ENCODE results near the gene SSTR5. TPM values are rescaled to one million over a fixed set of nuclear protein-coding genes. Genes with fewer than 3 reads are reported as not detected.
A peak's percentile ranks its signal among the peaks of the same experiment; 100 is the strongest.

SSTR5 gene
- total and polyA plus RNA-seq, 2 experiments from 2014 or later: not detected

DNA sequence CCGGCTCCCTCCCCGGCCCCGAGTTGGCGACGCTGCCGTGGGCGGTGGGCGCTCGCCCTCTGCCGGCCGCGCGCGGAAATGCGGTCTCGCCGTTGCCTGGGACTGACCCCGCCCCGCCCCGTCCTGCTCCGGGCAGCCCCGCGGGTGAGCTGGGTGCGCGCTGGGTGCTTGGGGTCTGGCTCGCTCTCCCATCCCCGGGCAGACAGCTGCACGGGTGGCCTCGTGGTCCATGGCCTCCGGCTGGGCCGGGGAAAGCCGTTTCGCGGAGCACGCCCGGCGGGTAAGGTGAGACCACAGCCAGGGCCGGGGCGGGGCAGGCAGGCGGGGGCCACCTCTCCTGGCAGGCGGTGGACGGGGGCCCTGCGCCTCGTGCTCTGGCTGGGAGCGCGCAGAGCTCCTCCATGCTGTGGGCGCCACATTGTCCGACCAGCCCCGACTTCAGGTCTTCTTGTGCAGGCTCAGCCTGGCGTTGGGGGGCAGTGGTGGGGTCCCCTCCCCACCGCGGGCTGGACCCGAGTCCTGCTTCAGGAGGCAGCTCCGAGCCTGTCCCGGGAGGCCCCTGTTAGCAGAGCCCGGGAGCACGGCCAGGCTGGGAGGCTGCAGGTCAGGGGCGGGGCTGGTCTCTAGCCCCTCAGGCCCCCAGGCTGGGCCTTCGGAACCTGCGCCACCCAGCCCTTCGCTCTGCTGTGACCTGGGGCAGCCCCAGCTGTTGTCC lies 30.5 kb downstream of the SSTR5 start:
- TF ChIP-seq, protein P1, sequence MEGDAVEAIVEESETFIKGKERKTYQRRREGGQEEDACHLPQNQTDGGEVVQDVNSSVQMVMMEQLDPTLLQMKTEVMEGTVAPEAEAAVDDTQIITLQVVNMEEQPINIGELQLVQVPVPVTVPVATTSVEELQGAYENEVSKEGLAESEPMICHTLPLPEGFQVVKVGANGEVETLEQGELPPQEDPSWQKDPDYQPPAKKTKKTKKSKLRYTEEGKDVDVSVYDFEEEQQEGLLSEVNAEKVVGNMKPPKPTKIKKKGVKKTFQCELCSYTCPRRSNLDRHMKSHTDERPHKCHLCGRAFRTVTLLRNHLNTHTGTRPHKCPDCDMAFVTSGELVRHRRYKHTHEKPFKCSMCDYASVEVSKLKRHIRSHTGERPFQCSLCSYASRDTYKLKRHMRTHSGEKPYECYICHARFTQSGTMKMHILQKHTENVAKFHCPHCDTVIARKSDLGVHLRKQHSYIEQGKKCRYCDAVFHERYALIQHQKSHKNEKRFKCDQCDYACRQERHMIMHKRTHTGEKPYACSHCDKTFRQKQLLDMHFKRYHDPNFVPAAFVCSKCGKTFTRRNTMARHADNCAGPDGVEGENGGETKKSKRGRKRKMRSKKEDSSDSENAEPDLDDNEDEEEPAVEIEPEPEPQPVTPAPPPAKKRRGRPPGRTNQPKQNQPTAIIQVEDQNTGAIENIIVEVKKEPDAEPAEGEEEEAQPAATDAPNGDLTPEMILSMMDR (IDR thresholded peaks at IDR 0.05; ENCODE audit: low read depth, low read length): peak; percentile 53
- Histone ChIP-seq H3K4me1 (ENCODE audit: low read depth) (peaks cover 14% of the 10 kb centered on the region), H3K9me3 (ENCODE audit: low read depth) (no peaks in the 10 kb centered on the region), H3K4me3 (peak overlapping the region; percentile 35), H3K27me3 (peaks cover 16% of the 10 kb centered on the region), H3K36me3 (no peaks in the 10 kb centered on the region), H3K27ac (no peak overlapping the region)
- DNase-seq (ENCODE audit: low read depth in 1 of 2, low spot score in 1 of 2): peak; percentile 44 to 80

DNA sequence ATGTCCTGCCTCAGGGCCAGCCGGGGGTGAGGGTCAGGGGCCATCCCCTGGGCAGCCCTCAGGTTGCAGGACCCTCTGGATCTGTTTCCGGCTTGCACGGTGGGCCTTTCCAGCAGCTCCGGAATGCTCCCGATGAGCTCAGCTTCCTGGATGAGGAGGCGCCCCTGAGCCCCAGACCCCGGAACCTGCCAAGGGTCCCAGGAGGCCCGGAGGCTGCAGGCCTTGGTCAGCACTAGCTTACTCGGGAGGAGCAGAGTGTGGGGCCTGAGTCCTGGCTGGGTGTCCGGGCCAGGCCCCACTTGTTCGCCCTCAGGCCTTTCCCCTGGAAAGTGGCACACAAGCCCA lies 31.1 kb downstream of the SSTR5 start:
- Histone ChIP-seq H3K4me3 (no peak overlapping the region), H3K36me3 (no peaks in the 10 kb centered on the region), H3K4me1 (ENCODE audit: low read depth) (peaks cover 9% of the 10 kb centered on the region), H3K9me3 (ENCODE audit: low read depth) (no peaks in the 10 kb centered on the region), H3K27ac (no peak overlapping the region), H3K27me3 (peaks cover 20% of the 10 kb centered on the region)
- TF ChIP-seq, protein P1 (IDR thresholded peaks at IDR 0.05; ENCODE audit: low read depth, low read length): no peak
- DNase-seq (ENCODE audit: low read depth in 1 of 2, low spot score in 1 of 2): no peak

DNA sequence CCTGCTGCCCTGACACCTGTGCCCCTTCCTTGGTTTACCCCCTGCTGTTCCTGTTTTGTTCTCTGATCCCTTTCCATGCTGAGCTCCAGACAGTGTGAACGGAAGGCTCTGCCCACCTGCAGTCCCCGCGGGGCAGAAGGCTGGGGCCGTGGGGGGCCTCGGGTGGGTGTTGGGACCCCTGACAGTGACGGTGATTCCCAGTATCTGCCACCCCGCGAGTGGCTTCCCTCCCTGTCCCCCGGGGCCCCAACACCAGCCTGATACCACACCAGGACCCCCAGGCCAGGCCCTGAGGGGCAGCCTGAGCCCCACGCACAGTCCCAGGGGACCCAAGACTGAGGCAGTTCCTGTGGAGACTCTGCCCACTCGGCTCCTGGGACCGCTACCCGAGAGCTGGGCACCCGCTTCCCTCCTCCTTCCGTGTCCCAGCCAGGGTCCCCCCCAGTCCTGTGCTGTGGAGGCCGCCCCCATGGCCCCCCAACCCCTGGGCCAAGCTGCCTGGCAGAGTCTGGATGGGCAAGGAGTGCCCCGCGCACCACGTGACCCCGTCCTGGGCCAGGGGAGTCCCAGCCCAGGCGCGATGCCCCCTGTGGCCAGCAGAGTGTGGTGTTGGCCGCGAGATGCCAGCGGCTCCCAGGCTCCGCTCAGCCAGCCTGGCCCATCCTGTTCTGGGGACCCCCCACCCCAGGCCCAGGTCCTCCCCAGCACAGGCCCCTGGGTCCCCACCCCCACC lies 33.5 kb downstream of the SSTR5 start:
- Histone ChIP-seq H3K27me3 (peaks cover 20% of the 10 kb centered on the region), H3K36me3 (no peaks in the 10 kb centered on the region), H3K4me1 (ENCODE audit: low read depth) (peaks cover 5% of the 10 kb centered on the region), H3K9me3 (ENCODE audit: low read depth) (no peaks in the 10 kb centered on the region), H3K27ac (no peak overlapping the region), H3K4me3 (no peak overlapping the region)
- TF ChIP-seq, protein P1 (IDR thresholded peaks at IDR 0.05; ENCODE audit: low read depth, low read length): peak; percentile 77
- peak; percentile 61 to 90 for DNase-seq (ENCODE audit: low read depth in 1 of 2, low spot score in 1 of 2)

DNA sequence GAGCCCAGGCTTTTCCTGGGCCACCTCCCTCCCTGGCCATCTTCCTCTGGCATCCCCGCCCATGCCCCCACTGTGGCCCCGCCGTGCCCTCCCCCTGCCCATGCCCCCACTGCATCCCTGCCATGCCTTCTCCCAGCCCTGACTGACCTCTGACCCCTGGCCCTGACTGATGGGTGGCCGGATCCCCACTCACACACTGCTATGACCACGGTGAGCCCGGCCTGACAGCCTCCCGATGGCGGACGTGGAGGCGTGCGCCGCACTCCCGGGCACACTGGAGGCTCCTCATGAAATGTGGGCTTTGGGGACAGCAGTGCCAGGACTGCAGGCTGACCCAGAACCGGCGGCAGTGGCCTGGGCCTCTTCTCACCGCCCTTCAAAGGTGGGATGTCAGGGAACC lies 34.1 kb downstream of the SSTR5 start:
- H3K4me1 ChIP-seq (ENCODE audit: low read depth): peaks cover 5% of the 10 kb centered on the region
- H3K4me3 ChIP-seq: no peak overlapping the region
- H3K27ac ChIP-seq: no peak overlapping the region
- H3K36me3 ChIP-seq: no peaks in the 10 kb centered on the region
- no peak for DNase-seq (ENCODE audit: low read depth in 1 of 2, low spot score in 1 of 2)
- H3K27me3 ChIP-seq: peaks cover 20% of the 10 kb centered on the region
- no peaks in the 10 kb centered on the region for H3K9me3 ChIP-seq (ENCODE audit: low read depth)
- TF ChIP-seq, protein P1 (IDR thresholded peaks at IDR 0.05; ENCODE audit: low read depth, low read length): no peak

DNA sequence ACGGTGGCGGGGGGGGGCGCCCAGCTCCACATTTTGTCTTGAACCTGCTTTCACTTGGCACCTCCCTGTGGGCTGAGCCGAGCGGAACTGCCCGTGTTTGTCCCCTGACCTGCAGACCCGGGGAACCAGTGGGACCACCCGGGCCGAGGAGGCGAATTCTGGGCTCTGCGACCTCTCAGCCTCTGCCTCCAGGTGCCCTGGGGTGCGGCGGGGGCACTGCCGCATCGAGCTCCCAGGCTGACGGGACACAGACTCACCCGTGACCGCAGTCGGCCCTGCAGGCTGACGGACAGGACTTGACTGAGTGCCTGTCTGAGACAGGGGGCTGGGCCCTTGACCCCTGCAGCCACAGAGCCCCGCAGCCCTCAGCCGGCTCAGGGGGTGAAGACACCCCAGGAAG lies 34.6 kb downstream of the SSTR5 start:
- Histone ChIP-seq H3K36me3 (no peaks in the 10 kb centered on the region), H3K27ac (no peak overlapping the region), H3K27me3 (peaks cover 20% of the 10 kb centered on the region), H3K4me3 (no peak overlapping the region), H3K9me3 (ENCODE audit: low read depth) (no peaks in the 10 kb centered on the region), H3K4me1 (ENCODE audit: low read depth) (peaks cover 5% of the 10 kb centered on the region)
- TF ChIP-seq, protein P1 (IDR thresholded peaks at IDR 0.05; ENCODE audit: low read depth, low read length): no peak
- DNase-seq (ENCODE audit: low read depth in 1 of 2, low spot score in 1 of 2): no peak

Measured in cardiac muscle cell (in vitro differentiated cells and primary cell).